HG03280 (cell line): ENCODE results near the gene DNAAF3.

Experiments used
- ATAC-seq: cut with Tn5 transposase; IDR thresholded peaks from one replicate; pipeline ENCODE4 v1.9.1; 2021; ENCODE audit warnings: mild to moderate bottlenecking, moderate library complexity; ENCODE audit not compliant: unreplicated experiment

The DNAAF3 gene

DNA sequence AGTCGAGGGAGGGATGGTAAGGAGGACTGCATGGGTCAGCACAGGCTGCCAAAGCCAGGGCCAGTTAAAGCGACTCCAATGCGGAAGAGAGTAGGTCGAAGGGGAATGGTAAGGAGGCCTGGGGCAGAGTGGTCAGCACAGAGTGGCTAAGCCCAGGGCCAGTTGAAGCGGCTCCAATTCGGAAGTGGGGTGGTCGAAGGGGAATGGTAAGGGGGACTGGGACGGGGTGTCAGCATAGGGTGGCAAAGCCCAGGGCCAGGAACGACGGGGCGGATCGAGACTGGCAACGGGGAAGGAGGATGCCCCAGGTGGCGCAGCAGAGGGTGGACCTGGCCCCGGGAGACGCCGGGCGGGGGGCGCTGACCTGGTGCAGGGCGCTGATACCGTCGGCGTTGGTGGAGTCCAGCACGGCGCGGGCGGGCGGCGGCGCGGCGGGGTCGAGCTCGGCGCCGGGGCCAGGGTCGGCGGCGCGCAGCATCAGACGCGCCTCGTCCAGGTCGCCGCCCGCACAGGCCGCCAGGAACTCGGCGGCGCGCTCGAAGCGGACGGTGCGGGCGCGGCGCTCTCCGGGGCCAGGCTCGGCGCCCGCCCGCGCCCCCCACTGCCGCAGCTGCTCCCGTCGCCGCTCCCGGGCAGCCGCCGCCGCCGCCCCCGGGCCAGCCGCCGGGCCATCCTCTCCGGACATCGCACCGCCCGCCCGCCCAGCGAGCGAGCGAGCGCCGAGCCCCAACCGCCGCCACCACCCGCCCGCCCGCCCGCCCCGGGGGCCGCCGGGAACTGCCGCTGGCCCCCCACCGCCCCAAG is 49.4 kb downstream of the DNAAF3 start, which contains the start of gene PPP1R12C:
Gene PPP1R12C, minus strand, starts transcription at position 779 of the 804 bp plus-strand sequence. Its CDS starts 94 bp downstream, at position 685.
- no peak for ATAC-seq

GRCh38 chr19:55116232-55116858 is 50.1 kb downstream of the DNAAF3 start:
- ATAC-seq = no peak

GRCh38 chr19:55115446-55116065 is 50.9 kb downstream of the DNAAF3 start:
- no peak for ATAC-seq

DNA sequence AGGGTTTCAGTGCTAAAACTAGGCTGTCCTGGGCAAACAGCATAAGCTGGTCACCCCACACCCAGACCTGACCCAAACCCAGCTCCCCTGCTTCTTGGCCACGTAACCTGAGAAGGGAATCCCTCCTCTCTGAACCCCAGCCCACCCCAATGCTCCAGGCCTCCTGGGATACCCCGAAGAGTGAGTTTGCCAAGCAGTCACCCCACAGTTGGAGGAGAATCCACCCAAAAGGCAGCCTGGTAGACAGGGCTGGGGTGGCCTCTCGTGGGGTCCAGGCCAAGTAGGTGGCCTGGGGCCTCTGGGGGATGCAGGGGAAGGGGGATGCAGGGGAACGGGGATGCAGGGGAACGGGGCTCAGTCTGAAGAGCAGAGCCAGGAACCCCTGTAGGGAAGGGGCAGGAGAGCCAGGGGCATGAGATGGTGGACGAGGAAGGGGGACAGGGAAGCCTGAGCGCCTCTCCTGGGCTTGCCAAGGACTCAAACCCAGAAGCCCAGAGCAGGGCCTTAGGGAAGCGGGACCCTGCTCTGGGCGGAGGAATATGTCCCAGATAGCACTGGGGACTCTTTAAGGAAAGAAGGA is 51.8 kb downstream of the DNAAF3 start:
- ATAC-seq = no peak

- no peak for ATAC-seq
Measured at GRCh38 chr19:55113570-55114039, 52.8 kb downstream of the DNAAF3 start.

DNA sequence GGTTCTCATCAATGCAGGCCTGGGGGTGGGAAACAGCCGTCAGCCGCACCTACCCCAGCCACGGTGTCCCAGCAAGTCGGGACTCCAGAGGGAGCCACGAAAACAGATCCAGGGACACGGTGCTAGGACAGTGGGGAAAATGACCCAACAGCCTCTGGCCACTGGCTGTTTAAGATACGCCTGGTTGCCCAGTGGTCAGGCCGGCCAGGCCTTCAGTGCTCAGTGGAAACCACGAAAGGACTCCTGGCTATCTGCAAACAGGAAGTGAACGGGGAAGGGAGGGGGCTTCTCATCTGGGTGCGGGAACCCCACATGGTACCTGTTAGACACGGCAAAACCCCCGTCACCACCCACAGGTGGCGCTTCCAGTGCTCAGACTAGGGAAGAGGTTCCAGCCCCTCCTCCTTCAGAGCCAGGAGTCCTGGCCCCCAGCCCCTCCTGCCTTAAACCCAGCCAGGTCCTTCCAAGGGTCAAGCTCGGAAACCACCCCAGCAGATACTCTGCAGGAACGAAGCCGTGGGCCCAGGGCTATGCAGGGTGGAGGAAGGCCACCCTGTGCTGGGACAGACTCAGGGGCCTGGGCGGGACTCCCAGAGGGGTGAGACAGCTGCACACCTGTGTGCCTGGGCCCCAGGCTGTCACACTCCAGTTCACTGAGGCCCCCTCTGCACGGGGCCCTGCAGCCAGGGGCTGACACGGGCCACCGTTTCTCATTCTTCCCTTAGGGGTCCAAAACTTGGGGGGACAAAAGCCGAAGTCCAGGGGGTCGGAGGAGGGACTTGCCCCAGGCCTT is 53.4 kb downstream of the DNAAF3 start:
- no peak for ATAC-seq

GRCh38 chr19:55112246-55112776 is 54.1 kb downstream of the DNAAF3 start:
- no peak for ATAC-seq

DNA sequence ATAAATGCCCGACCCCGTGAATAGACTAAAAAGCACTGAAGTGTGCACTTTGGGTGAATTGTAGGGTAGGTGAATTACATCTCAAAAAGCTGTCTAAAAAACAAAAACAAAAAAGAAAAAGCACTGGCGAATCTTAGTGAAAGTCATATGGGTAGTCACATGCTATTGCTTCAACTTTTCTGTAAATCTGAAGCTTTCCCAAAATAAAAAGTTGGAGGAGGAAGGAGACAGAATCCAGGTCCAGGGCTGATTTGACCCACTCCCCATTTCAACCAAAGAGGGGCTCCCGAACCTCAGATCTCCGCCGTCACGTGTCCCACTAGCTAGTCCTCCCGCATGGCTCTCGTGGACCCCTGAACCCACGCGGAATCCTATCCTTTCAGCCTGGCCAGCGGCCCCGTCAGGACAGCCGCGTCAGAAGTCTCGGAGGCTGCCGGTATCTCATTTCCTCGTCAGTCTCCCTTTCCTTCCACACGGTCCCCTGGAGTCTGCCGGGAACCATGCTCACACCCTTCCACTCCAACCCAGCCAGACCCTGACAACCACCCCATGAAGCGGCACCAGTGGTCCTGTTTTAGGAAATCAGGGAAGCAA is 55.1 kb downstream of the DNAAF3 start:
- ATAC-seq = no peak

- ATAC-seq = no peak
Measured at GRCh38 chr19:55109527-55110291, 56.7 kb downstream of the DNAAF3 start.
